SK-N-SH (cell line): ENCODE measurements around the gene ZNF526. TPM values are rescaled to one million over a fixed set of nuclear protein-coding genes. Genes with fewer than 3 reads are reported as not detected.

Experiments
- CTCF ChIA-PET: fragments of 300-600, 350-600 bp; formaldehyde crosslinking; extraction: SDS; loops from one replicate; lab custom pipeline; 2021; lab: Yijun Ruan, JAX
- POLR2A ChIA-PET: fragments of 350-600 bp; sonication (Branson Sonifier 250); formaldehyde crosslinking; extraction: SDS; loops from one replicate; lab custom pipeline; 2020; ENCODE audit warnings: antibody characterized with exemption, inconsistent platforms; lab: Yijun Ruan, JAX
- DNase-seq: peaks from one replicate; pipeline ENCODE4 v3.0.0; 2012
- H2AFZ ChIP-seq: fragments of 200-600 bp; sonication (generic); 2 replicates; pipeline ENCODE4 v1.8.1; 2016; ENCODE audit warnings: antibody characterized with exemption, mild to moderate bottlenecking, low read depth
- H3F3A ChIP-seq: fragments of 200-600 bp; sonication (generic); replicated peaks from 2 replicates; pipeline ENCODE3; 2016; ENCODE audit warnings: antibody characterized with exemption, mild to moderate bottlenecking; ENCODE audit not compliant: insufficient read depth
- H3K27ac ChIP-seq, 2 experiments: fragments of 200-500 bp in 1 of 2; fragments of 200-600 bp in 1 of 2; sonication (Bioruptor generic) in 1 of 2; sonication (generic), shearing (Covaris generic) in 1 of 2; 2 replicates each; pipeline versions ENCODE4 v1.5.1 to v1.6.1; 2014 to 2016; ENCODE audit warnings: low read depth in 2 of 2, inconsistent platforms in 1 of 2, low read length in 1 of 2, mild to moderate bottlenecking in 1 of 2, mixed read lengths in 1 of 2
- H3K27me3 ChIP-seq: fragments of 200-600 bp; sonication (generic), shearing (Covaris generic); 2 replicates; pipeline ENCODE4 v1.6.1; 2016; ENCODE audit warnings: mixed run types; ENCODE audit not compliant: insufficient read depth
- H3K36me3 ChIP-seq, 2 experiments: fragments of 200-500 bp in 1 of 2; fragments of 200-600 bp in 1 of 2; sonication (Bioruptor generic) in 1 of 2; sonication (generic) in 1 of 2; replicated peaks in 1 of 2; 2 replicates each; pipeline versions ENCODE3 to v1.5.1; 2014 to 2016; ENCODE audit warnings: low read length in 1 of 2, mild to moderate bottlenecking in 1 of 2; ENCODE audit not compliant: insufficient read depth in 2 of 2, control insufficient read depth in 1 of 2
- H3K4me1 ChIP-seq, 2 experiments: fragments of 200-500 bp in 1 of 2; fragments of 200-600 bp in 1 of 2; sonication (Bioruptor generic) in 1 of 2; sonication (generic), shearing (Covaris generic) in 1 of 2; 2 replicates each; pipeline versions ENCODE4 v1.5.1 to v1.6.1; 2014 to 2016; ENCODE audit warnings: low read depth in 1 of 2, low read length in 1 of 2, mixed run types in 1 of 2; ENCODE audit not compliant: insufficient read depth in 2 of 2, control insufficient read depth in 1 of 2
- H3K4me2 ChIP-seq: fragments of 200-600 bp; sonication (generic), shearing (Covaris generic); 2 replicates; pipeline ENCODE4 v1.6.1; 2017; ENCODE audit warnings: mixed run types
- H3K4me3 ChIP-seq, 2 experiments: fragments of 200-500 bp in 1 of 2; fragments of 200-600 bp in 1 of 2; sonication (Bioruptor generic) in 1 of 2; sonication (generic), shearing (Covaris generic) in 1 of 2; 2 replicates each; pipeline versions ENCODE4 v1.5.1 to v1.8.1; 2014 to 2016; ENCODE audit warnings: low read depth in 2 of 2, inconsistent platforms in 1 of 2, low read length in 1 of 2, mild to moderate bottlenecking in 1 of 2, mixed read lengths in 1 of 2, moderate library complexity in 1 of 2
- H3K79me2 ChIP-seq: fragments of 200-600 bp; sonication (generic); 2 replicates; pipeline ENCODE4 v1.8.1; 2017; ENCODE audit warnings: mild to moderate bottlenecking; ENCODE audit not compliant: insufficient read depth
- H3K9ac ChIP-seq: fragments of 200-600 bp; sonication (generic); 2 replicates; pipeline ENCODE4 v1.6.1; 2017; ENCODE audit warnings: mixed run types
- H3K9me2 ChIP-seq: fragments of 200-600 bp; sonication (generic); 2 replicates; pipeline ENCODE4 v1.6.1; 2017; ENCODE audit warnings: mixed run types
- H3K9me3 ChIP-seq: fragments of 200-600 bp; sonication (generic); 2 replicates; pipeline ENCODE4 v1.6.1; 2017; ENCODE audit warnings: mixed run types, mild to moderate bottlenecking, moderate library complexity
- H4K20me1 ChIP-seq: fragments of 200-600 bp; sonication (generic); 2 replicates; pipeline ENCODE4 v1.6.1; 2017; ENCODE audit warnings: mild to moderate bottlenecking, mixed run types; ENCODE audit not compliant: insufficient read depth
- ELF1 ChIP-seq: IDR thresholded peaks from 2 replicates; pipeline ENCODE4 v1.4.0; 2012
- EP300 ChIP-seq, 2 experiments: IDR thresholded peaks; 2 replicates each; pipeline versions ENCODE4 v1.4.0 to v1.6.1; 2012; ENCODE audit warnings: borderline replicate concordance in 1 of 2, low read depth in 1 of 2, low read length in 1 of 2
- FOSL2 ChIP-seq: IDR thresholded peaks from 2 replicates; pipeline ENCODE4 v1.4.0; 2012; ENCODE audit warnings: low read depth, mild to moderate bottlenecking, moderate library complexity, borderline replicate concordance
- FOXJ3 ChIP-seq: sonication (generic); formaldehyde crosslinking; IDR thresholded peaks from 2 replicates; pipeline ENCODE4 v1.5.1; 2020; ENCODE audit warnings: mild to moderate bottlenecking, missing genetic modification reagents
- FOXM1 ChIP-seq: IDR thresholded peaks from 2 replicates; pipeline ENCODE4 v1.4.0; 2012; ENCODE audit warnings: low read depth, mild to moderate bottlenecking
- GATA2 ChIP-seq: sonication (generic); formaldehyde crosslinking; IDR thresholded peaks from 2 replicates; pipeline ENCODE4 v1.5.0; 2020; ENCODE audit warnings: mild to moderate bottlenecking, missing genetic modification reagents
- IRF3 ChIP-seq: fragments of 150-350 bp; IDR thresholded peaks from 2 replicates; pipeline ENCODE4 v1.6.1; 2016; ENCODE audit warnings: mild to moderate bottlenecking, low read depth, low read length
- JUND ChIP-seq: IDR thresholded peaks from 2 replicates; pipeline ENCODE4 v1.4.0; 2012
- MAX ChIP-seq: IDR thresholded peaks from 2 replicates; pipeline ENCODE4 v1.4.0; 2012; ENCODE audit warnings: low read depth
- MEF2A ChIP-seq: IDR thresholded peaks from 2 replicates; pipeline ENCODE4 v1.4.0; 2012; ENCODE audit warnings: low read depth, borderline replicate concordance
- NRF1 ChIP-seq: IDR thresholded peaks from 2 replicates; pipeline ENCODE4 v1.6.1; 2012; ENCODE audit warnings: low read depth, mild to moderate bottlenecking, low read length
- PBX3 ChIP-seq: IDR thresholded peaks from 2 replicates; pipeline ENCODE4; 2012
- RAD21 ChIP-seq: IDR thresholded peaks from 2 replicates; pipeline ENCODE4 v1.6.1; 2012; ENCODE audit warnings: mild to moderate bottlenecking, low read length
- RCOR1 ChIP-seq: fragments of 150-350 bp; IDR thresholded peaks from 2 replicates; pipeline ENCODE4 v1.6.1; 2017; ENCODE audit warnings: antibody characterized with exemption, low read length
- RFX5 ChIP-seq: IDR thresholded peaks from 2 replicates; pipeline ENCODE4 v1.6.1; 2012; ENCODE audit warnings: mild to moderate bottlenecking, improper control_type of control experiment, low read length
- SMC3 ChIP-seq: IDR thresholded peaks from 2 replicates; pipeline ENCODE4 v1.6.1; 2012; ENCODE audit warnings: low read depth, low read length, improper control_type of control experiment
- TAF1 ChIP-seq: IDR thresholded peaks from 2 replicates; pipeline ENCODE4 v1.6.1; 2012; ENCODE audit warnings: low read depth, mild to moderate bottlenecking, low read length, moderate library complexity, borderline replicate concordance
- TCF12 ChIP-seq: IDR thresholded peaks from 2 replicates; pipeline ENCODE4 v1.4.0; 2012
- TEAD4 ChIP-seq: IDR thresholded peaks from 2 replicates; pipeline ENCODE4 v1.4.0; 2012; ENCODE audit warnings: mild to moderate bottlenecking, borderline replicate concordance; ENCODE audit not compliant: insufficient read depth
- USF2 ChIP-seq: fragments of 150-350 bp; IDR thresholded peaks from 2 replicates; pipeline ENCODE4 v1.6.1; 2017; ENCODE audit warnings: antibody characterized with exemption, low read length, low read depth, borderline replicate concordance
- YY1 ChIP-seq: IDR thresholded peaks from 2 replicates; pipeline ENCODE4 v1.4.0; 2012; ENCODE audit warnings: low read depth, mild to moderate bottlenecking
- ZBTB33 ChIP-seq: IDR thresholded peaks from 2 replicates; pipeline ENCODE4 v1.4.0; 2012; ENCODE audit warnings: low read depth, borderline replicate concordance
- WGBS: methylation state at CpG from one replicate; pipeline ENCODE4 v1.1.6; 2017; ENCODE audit warnings: low lambda C conversion rate; 5-methylcytosine and 5-hydroxymethylcytosine counted together
- polyA plus RNA-seq, 3 experiments: library from polyadenylated mRNA; depleted of rRNA; stranded (reverse); fragments of >200 nt; gene quantifications; 2 replicates each; pipeline ENCODE4 v1.2.3, GENCODE V29; 2012

ZNF526 gene
- polyA plus RNA-seq, 1 of the 3 experiments (the other 2 are of a cell fraction): 3.5 TPM

- TF ChIP-seq RAD21 (no peak), IRF3 (no peak), MAX (peak; percentile 81), PBX3 (no peak), MEF2A (no peak), USF2 (no peak), RCOR1 (no peak), NRF1 (no peak)
- TF ChIP-seq, all 33 proteins: peak for 8
These were observed 30.8 kb downstream of the ZNF526 start (continued) for GRCh38 chr19:42250666-42251531.

- POLR2A ChIA-PET: interaction anchor here (1.2 kb wide), 1 partner anchor 9 kb away, joined by 5 read pairs; no protein-coding TSS in a partner anchor
- Histone ChIP-seq H3K4me2 (peak overlapping the region; percentile 98), H3K4me3 (peak overlapping the region; percentile 76 to 89), H3K27ac (peak overlapping the region; percentile 83 to 88), H3K9me2 (no peaks in the 10 kb centered on the region), H3K79me2 (peaks cover 79% of the 10 kb centered on the region), H3K4me1 (peaks cover 19 to 33% of the 10 kb centered on the region in 2 experiments), H3F3A (peaks cover 37% of the 10 kb centered on the region), H3K27me3 (no peaks in the 10 kb centered on the region), H3K36me3 (peaks cover 10 to 19% of the 10 kb centered on the region in 2 experiments), H4K20me1 (peaks cover 58% of the 10 kb centered on the region), H3K9ac (peak overlapping the region; percentile 90), H3K9me3 (no peaks in the 10 kb centered on the region), H2AFZ (no peak overlapping the region)
- TF ChIP-seq TAF1: no peak
- no peak for TF ChIP-seq RCOR1
- TF ChIP-seq ELF1: no peak
- TF ChIP-seq TCF12: no peak
- no peak for TF ChIP-seq IRF3
- TF ChIP-seq NRF1: no peak
- no peak for TF ChIP-seq RFX5
- no peak for TF ChIP-seq FOXJ3 (CRISPR knock-in tag)
- no peak for TF ChIP-seq SMC3
- no peak for TF ChIP-seq JUND
- no peak for TF ChIP-seq TEAD4
- TF ChIP-seq FOXM1: no peak
- TF ChIP-seq GATA2: no peak
- TF ChIP-seq ZBTB33: no peak
- TF ChIP-seq YY1: no peak
- no peak for TF ChIP-seq EP300 (IDR thresholded peaks at IDR 0.05; ENCODE audit: borderline replicate concordance in 1 of 2, low read depth in 1 of 2, low read length in 1 of 2)
- no peak for TF ChIP-seq FOSL2
- 75% methylated on average over 4 of the region's 4 CpGs for WGBS
- CTCF ChIA-PET: interaction anchor here (1.0 to 14.8 kb wide), 6 partner anchors 9 to 76 kb away, joined by 3 to 205 read pairs (median 4); partner anchors contain the start of genes PAFAH1B3 and PRR19
- DNase-seq: no peak
These were observed 31.7 kb downstream of the ZNF526 start for GRCh38 chr19:42251572-42252358.
